Mesendoderm (in vitro differentiated cells): ENCODE data around the gene SLC39A3.

ENCODE experiments used
- DNase-seq: peaks from one replicate; pipeline ENCODE4 v3.0.0; 2013
- H2AK5ac ChIP-seq: 2 replicates; pipeline ENCODE4 v1.6.1; 2013; ENCODE audit warnings: low read length, inconsistent platforms
- H2BK120ac ChIP-seq: 2 replicates; pipeline ENCODE4 v1.6.1; 2013; ENCODE audit warnings: low read depth, mild to moderate bottlenecking, low read length, moderate library complexity, mixed read lengths
- H2BK15ac ChIP-seq: replicated peaks from 2 replicates; pipeline ENCODE4 v1.6.1; 2013; ENCODE audit warnings: low read depth, mild to moderate bottlenecking, moderate library complexity
- H2BK5ac ChIP-seq: 2 replicates; pipeline ENCODE4 v1.6.1; 2013; ENCODE audit warnings: low read length, inconsistent platforms
- H3K18ac ChIP-seq: 2 replicates; pipeline ENCODE4 v1.6.1; 2013; ENCODE audit warnings: mild to moderate bottlenecking, low read length, mixed read lengths
- H3K23ac ChIP-seq: one replicate; pipeline ENCODE4 v1.6.1; 2013; ENCODE audit warnings: low read length
- H3K27ac ChIP-seq: 2 replicates; pipeline ENCODE4 v1.5.1; 2013; ENCODE audit warnings: low read depth, mild to moderate bottlenecking, inconsistent platforms, low read length, moderate library complexity
- H3K27me3 ChIP-seq: 2 replicates; pipeline ENCODE4 v1.6.1; 2013; ENCODE audit warnings: low read length, control low read depth, mild to moderate bottlenecking, inconsistent platforms; ENCODE audit not compliant: insufficient read depth, poor library complexity
- H3K36me3 ChIP-seq: 2 replicates; pipeline ENCODE4 v1.6.1; 2013; ENCODE audit warnings: low read length, inconsistent platforms; ENCODE audit not compliant: control insufficient read depth, insufficient read depth
- H3K4ac ChIP-seq: one replicate; pipeline ENCODE4 v1.6.1; 2013; ENCODE audit warnings: low read depth, mild to moderate bottlenecking, low read length, moderate library complexity
- H3K4me1 ChIP-seq: 2 replicates; pipeline ENCODE4 v1.6.1; 2013; ENCODE audit warnings: low read depth, low read length, inconsistent platforms; ENCODE audit not compliant: control insufficient read depth
- H3K4me2 ChIP-seq: 2 replicates; pipeline ENCODE4 v1.6.1; 2013; ENCODE audit warnings: low read length
- H3K4me3 ChIP-seq: 2 replicates; pipeline ENCODE4 v1.5.1; 2013; ENCODE audit warnings: mild to moderate bottlenecking, low read length
- H3K56ac ChIP-seq: one replicate; pipeline ENCODE4 v1.6.1; 2013; ENCODE audit warnings: low read length
- H3K79me1 ChIP-seq: 2 replicates; pipeline ENCODE4 v1.6.1; 2013; ENCODE audit warnings: low read length, inconsistent platforms
- H3K79me2 ChIP-seq: 2 replicates; pipeline ENCODE4 v1.6.1; 2013; ENCODE audit warnings: mild to moderate bottlenecking, low read length; ENCODE audit not compliant: control insufficient read depth, insufficient read depth
- H3K9ac ChIP-seq: 2 replicates; pipeline ENCODE4 v1.6.1; 2013; ENCODE audit warnings: low read length, inconsistent platforms
- H4K5ac ChIP-seq: one replicate; pipeline ENCODE4 v1.6.1; 2013; ENCODE audit warnings: low read length
- H4K8ac ChIP-seq: one replicate; pipeline ENCODE4 v1.6.1; 2013; ENCODE audit warnings: low read depth, mild to moderate bottlenecking, control low read depth, low read length, moderate library complexity
- WGBS: extraction: QIAGEN DNeasy Blood & Tissue Kit; methylation state at CpG from one replicate; pipeline ENCODE4 v1.1.7; 2013; ENCODE audit warnings: low lambda C conversion rate, missing lambda C conversion rate; ENCODE audit not compliant: insufficient coverage; ENCODE audit errors: extremely low coverage; 5-methylcytosine and 5-hydroxymethylcytosine counted together

SLC39A3 gene

GRCh38 chr19:2744113-2744512 lies 4.3 kb upstream of the SLC39A3 start:
- WGBS, result no CpG with 5 or more reads among the region's 4 CpGs
- Histone ChIP-seq H4K5ac (no peak overlapping the region), H3K4me1 (no peaks in the 10 kb centered on the region), H3K79me1 (no peaks in the 10 kb centered on the region), H2AK5ac (no peak overlapping the region), H2BK120ac (no peak overlapping the region), H3K36me3 (no peaks in the 10 kb centered on the region), H3K27ac (no peak overlapping the region), H3K27me3 (peaks cover 2% of the 10 kb centered on the region), H3K4me2 (no peak overlapping the region), H3K4me3 (no peak overlapping the region), H3K9ac (no peak overlapping the region), H3K23ac (no peak overlapping the region), H3K4ac (no peak overlapping the region), H3K79me2 (no peaks in the 10 kb centered on the region), H2BK15ac (no peak overlapping the region), H3K18ac (no peak overlapping the region), H4K8ac (no peak overlapping the region), H2BK5ac (no peak overlapping the region), H3K56ac (no peak overlapping the region)
- no peak for DNase-seq

- no peak overlapping the region for H3K18ac ChIP-seq
- H4K5ac ChIP-seq, result no peak overlapping the region
- no peak overlapping the region for H3K9ac ChIP-seq
- H3K27me3 ChIP-seq, result peaks cover 2% of the 10 kb centered on the region
- no peak overlapping the region for H2AK5ac ChIP-seq
- H2BK120ac ChIP-seq, result no peak overlapping the region
- no peak overlapping the region for H3K4me2 ChIP-seq
- H4K8ac ChIP-seq, result no peak overlapping the region
- H3K79me1 ChIP-seq, result peaks cover 2% of the 10 kb centered on the region
- H3K79me2 ChIP-seq, result no peaks in the 10 kb centered on the region
- H2BK5ac ChIP-seq, result no peak overlapping the region
- no peak for DNase-seq
- no peaks in the 10 kb centered on the region for H3K36me3 ChIP-seq
- no peak overlapping the region for H3K23ac ChIP-seq
- WGBS, result no CpG with 5 or more reads among the region's 8 CpGs
- no peak overlapping the region for H3K4ac ChIP-seq
- H3K56ac ChIP-seq, result no peak overlapping the region
- no peak overlapping the region for H3K4me3 ChIP-seq
- no peaks in the 10 kb centered on the region for H3K4me1 ChIP-seq
- H3K27ac ChIP-seq, result no peak overlapping the region
- no peak overlapping the region for H2BK15ac ChIP-seq
Measured at GRCh38 chr19:2743099-2743498, 3.3 kb upstream of the SLC39A3 start.

GRCh38 chr19:2740314-2740656 lies 468 bp upstream of the SLC39A3 start:
- Histone ChIP-seq H3K4me1 (no peaks in the 10 kb centered on the region), H3K9ac (no peak overlapping the region), H3K79me1 (peaks cover 2% of the 10 kb centered on the region), H3K79me2 (no peaks in the 10 kb centered on the region), H4K8ac (no peak overlapping the region), H2BK5ac (no peak overlapping the region), H3K18ac (no peak overlapping the region), H3K27ac (no peak overlapping the region), H3K27me3 (peaks cover 2% of the 10 kb centered on the region), H3K4me2 (no peak overlapping the region), H3K4ac (no peak overlapping the region), H3K56ac (no peak overlapping the region), H2BK15ac (no peak overlapping the region), H3K23ac (no peak overlapping the region), H3K4me3 (no peak overlapping the region), H2BK120ac (no peak overlapping the region), H3K36me3 (peaks cover 2% of the 10 kb centered on the region), H4K5ac (no peak overlapping the region), H2AK5ac (no peak overlapping the region)
- no peak for DNase-seq
- WGBS, result no CpG with 5 or more reads among the region's 13 CpGs

- Histone ChIP-seq H4K8ac (no peak overlapping the region), H3K4me3 (no peak overlapping the region), H3K56ac (no peak overlapping the region), H2AK5ac (no peak overlapping the region), H2BK15ac (no peak overlapping the region), H2BK120ac (no peak overlapping the region), H4K5ac (no peak overlapping the region), H3K9ac (no peak overlapping the region), H3K23ac (no peak overlapping the region), H3K4ac (no peak overlapping the region), H2BK5ac (no peak overlapping the region), H3K18ac (no peak overlapping the region), H3K4me2 (no peak overlapping the region), H3K36me3 (peaks cover 2% of the 10 kb centered on the region), H3K79me1 (peaks cover 2% of the 10 kb centered on the region), H3K27me3 (no peaks in the 10 kb centered on the region), H3K27ac (no peak overlapping the region), H3K4me1 (no peaks in the 10 kb centered on the region), H3K79me2 (no peaks in the 10 kb centered on the region)
- DNase-seq, result no peak
- WGBS, result no CpG with 5 or more reads among the region's 15 CpGs
Measured at GRCh38 chr19:2736550-2737190, 3.1 kb downstream of the SLC39A3 start.

- Histone ChIP-seq H4K8ac (no peak overlapping the region), H3K9ac (no peak overlapping the region), H2BK120ac (no peak overlapping the region), H2BK15ac (no peak overlapping the region), H3K27me3 (no peaks in the 10 kb centered on the region), H3K36me3 (peaks cover 2% of the 10 kb centered on the region), H3K4me3 (no peak overlapping the region), H3K4ac (no peak overlapping the region), H3K18ac (no peak overlapping the region), H2AK5ac (no peak overlapping the region), H3K4me1 (no peaks in the 10 kb centered on the region), H3K23ac (no peak overlapping the region), H2BK5ac (no peak overlapping the region), H3K4me2 (no peak overlapping the region), H4K5ac (no peak overlapping the region), H3K79me2 (no peaks in the 10 kb centered on the region), H3K56ac (no peak overlapping the region), H3K79me1 (peaks cover 2% of the 10 kb centered on the region), H3K27ac (no peak overlapping the region)
- no CpG with 5 or more reads among the region's 12 CpGs for WGBS
- DNase-seq, result no peak
Measured at GRCh38 chr19:2735374-2735773, 4.4 kb downstream of the SLC39A3 start.

GRCh38 chr19:2734589-2735288 lies 5.1 kb downstream of the SLC39A3 start:
- DNase-seq, result no peak
- Histone ChIP-seq H3K36me3 (peaks cover 2% of the 10 kb centered on the region), H3K9ac (no peak overlapping the region), H3K4ac (no peak overlapping the region), H3K18ac (no peak overlapping the region), H3K27ac (no peak overlapping the region), H2BK15ac (no peak overlapping the region), H3K79me2 (no peaks in the 10 kb centered on the region), H2AK5ac (no peak overlapping the region), H3K4me2 (no peak overlapping the region), H3K27me3 (no peaks in the 10 kb centered on the region), H3K56ac (no peak overlapping the region), H3K79me1 (peaks cover 2% of the 10 kb centered on the region), H4K5ac (no peak overlapping the region), H3K4me1 (no peaks in the 10 kb centered on the region), H3K23ac (no peak overlapping the region), H4K8ac (no peak overlapping the region), H3K4me3 (no peak overlapping the region), H2BK5ac (no peak overlapping the region), H2BK120ac (no peak overlapping the region)
- no CpG with 5 or more reads among the region's 26 CpGs for WGBS
